DMS153 treated with DMSO at 0.1 percent for 48 hours (cell line): ENCODE measurements around the gene RTL9.
"Not testable (repeated sequence)": the region's sequence is repeated elsewhere in the genome, so short reads cannot be mapped to it uniquely, and the experiment has no call there.

ENCODE experiments used
- DNase-seq: peaks from one replicate; lab custom pipeline; 2025; ENCODE audit not compliant: unreplicated experiment; lab: John Stamatoyannopoulos, UW

RTL9 gene

GRCh38 chrX:110404376-110404775 is 45.7 kb downstream of the RTL9 start:
- DNase-seq: no peak

GRCh38 chrX:110406250-110406649 is 47.6 kb downstream of the RTL9 start:
- not testable (repeated sequence) for DNase-seq

GRCh38 chrX:110406822-110407221 is 48.2 kb downstream of the RTL9 start:
- no peak for DNase-seq

- peak; percentile 15 for DNase-seq
Measured at GRCh38 chrX:110407910-110408545, 49.4 kb downstream of the RTL9 start.
